Stimulated activated CD4-positive, alpha-beta T cell treated with anti-CD3 and anti-CD28 coated beads, Interleukin-2, amount 100 ng/mL, for 24 hours (primary cell): ENCODE results near the gene FAM20C.

Experiments
- DNase-seq, 2 donors: peaks; one replicate each; pipeline ENCODE4 v3.0.0-alpha.2; 2020

The FAM20C gene

DNA sequence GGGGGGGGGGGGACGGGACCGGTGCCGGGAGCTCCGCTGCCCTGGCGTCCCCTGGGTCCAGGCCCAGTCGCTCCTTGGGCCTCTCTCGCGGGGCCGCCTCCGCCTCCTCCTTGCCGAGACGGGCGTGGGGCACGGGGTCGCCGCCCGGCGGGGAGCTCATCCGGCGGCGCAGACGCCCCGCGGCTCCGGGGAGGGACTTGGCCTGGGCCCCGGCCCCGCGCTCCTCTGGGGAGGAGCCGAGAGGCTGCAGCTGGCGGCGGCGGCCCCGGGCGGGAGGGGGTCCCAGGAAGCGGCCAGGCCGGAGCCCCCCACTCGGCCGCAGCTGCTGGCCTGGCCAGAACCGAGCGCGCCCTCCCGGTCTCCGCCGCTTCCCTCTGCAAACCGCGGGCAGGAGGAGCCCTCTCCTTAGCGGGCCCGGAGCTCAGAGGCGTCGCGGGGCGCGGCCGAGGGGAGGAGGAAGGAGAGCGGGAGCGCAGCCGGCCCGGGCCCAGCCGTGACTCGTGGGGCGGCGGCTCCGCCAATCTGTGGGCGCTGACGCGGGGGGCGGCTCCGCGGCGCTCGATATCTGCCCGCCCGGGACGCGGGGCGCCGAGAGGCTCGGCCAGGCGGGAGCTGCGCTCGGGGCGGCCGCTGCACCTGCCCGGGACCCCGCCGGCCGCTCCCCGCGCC is at the start of gene FAM20C:
TSS of gene FAM20C (plus strand) at position 591 of the 669 bp plus-strand sequence. CDS start 629 bp downstream, outside the sequence.
- DNase-seq: peak; percentile 45 to 64

DNA sequence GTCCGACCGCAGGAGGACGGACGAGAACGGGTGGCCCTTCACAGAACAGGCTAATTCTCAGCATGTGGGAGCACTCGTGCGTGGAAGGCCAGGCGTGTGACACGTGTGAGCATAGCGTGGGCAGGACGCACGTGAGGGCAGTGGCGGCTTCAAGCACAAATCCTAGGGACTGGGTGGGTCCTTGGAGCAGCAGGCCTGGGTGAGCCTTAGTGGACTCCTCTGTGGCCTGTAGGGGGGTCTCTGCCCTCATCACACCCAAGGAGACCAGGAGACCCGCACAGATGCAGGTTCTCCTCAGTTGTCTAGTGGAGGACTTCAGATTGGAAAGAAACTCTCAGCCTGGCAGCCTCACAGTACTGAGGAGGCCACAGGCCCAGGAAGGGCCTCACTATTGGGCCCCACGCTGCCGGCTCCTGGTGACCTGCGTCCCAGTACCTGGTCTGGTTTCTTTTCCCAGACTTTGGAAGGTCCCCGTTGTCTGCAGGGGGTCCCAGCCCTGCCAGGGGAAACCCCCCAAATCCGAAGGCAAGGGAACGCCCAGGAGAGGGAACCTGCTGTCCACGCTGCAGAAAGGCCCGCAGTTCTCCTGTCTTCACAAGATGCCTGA is 49.1 kb upstream of the FAM20C start:
- DNase-seq: no peak

DNA sequence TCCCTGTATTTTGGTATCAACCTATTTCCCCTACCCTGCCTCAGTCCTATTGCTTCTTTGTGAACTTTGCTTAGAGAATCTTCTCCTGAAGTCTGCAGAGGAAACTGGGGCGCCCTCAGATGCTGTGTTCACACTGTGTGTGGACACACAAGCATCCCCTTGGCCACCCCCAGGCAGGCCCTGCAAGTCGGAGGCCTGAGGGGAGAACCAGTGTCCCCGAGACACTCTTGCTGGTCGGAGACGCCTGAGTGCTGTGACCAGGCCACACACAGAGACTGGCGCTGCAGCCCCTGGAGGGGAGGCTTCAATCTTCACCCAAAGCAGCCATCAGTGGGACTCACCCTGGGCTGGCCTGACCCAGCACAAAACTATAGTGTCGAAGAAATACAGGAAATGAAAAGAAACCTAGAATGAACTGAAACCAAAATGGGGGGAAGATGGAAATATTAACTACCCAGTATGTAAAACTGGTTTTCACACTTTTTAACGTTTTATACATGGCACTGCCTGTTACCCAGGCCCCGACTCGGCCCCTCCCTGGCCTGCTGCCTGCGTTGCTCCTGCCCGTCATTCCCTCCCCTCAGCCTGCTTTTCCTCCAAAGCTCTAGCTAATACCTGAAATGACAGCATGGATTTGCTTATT is 48.4 kb upstream of the FAM20C start:
- DNase-seq: no peak

GRCh38 chr7:144454-144826 is 47.9 kb upstream of the FAM20C start:
- no peak for DNase-seq

DNA sequence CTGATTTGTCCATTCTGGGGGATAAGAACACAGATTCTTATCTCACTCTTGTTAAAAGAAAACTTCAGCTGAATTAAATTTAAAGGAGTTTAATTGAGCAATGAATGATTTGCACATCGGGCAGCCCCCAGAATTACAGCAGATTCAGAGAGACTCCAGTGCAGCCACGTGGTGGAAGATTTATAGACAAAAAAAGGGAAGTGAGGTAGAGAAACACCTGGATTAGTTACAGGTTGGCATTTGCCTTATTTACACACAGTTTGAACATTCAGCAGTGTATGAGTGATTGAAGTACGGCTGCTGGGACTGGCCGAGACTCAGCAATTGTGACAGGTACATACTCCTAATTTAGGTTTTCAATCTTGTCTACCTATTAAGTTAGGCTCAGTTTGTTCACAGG is 46.5 kb upstream of the FAM20C start:
- DNase-seq: no peak

GRCh38 chr7:148543-148931 is 43.8 kb upstream of the FAM20C start:
- no peak for DNase-seq

DNA sequence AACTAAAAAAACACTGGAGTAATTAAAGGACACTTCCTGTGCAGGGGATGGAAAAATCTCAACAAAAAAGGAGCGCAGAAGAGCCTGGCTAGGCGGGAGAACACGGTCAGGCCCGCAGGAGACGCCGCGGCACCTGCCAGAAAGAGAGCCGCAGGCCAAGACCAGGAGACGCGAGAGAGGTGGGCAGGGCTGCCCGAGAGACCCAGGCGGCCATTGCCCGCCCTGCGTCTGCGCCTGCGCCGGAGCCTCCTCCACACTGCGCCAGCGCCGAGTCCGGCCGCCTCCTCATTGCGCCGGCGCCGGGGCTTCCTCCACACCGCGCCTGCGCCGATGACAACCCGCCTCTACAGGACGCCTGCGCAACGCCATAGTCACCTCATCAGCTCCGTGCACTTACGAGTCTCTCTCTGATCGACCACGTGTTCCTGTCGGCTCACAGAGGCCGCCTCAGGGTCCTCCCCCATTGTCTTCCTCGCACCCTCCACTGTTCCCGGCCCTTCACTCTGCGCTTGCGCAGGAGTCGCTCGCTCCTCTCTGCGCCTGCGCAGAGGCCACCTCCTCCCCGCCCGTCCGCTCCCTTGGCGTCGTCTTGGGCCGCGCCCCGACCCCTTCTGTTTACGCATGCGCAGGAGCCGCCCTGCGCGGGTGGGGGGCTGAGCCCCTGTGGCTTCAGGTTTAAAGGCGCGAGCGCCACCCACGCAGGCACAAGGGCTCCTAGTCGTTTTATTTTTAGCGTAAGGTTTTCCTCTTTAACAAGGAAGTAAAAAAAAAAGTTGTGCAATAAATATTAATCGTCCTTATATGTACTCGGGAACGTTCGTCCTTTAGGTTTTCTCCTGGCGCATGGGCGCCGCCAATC is 43.2 kb upstream of the FAM20C start:
- DNase-seq: peak; percentile 95 to 97

- peak; percentile 46 to 48 for DNase-seq
These were observed 42.4 kb upstream of the FAM20C start for GRCh38 chr7:149791-150636.

DNA sequence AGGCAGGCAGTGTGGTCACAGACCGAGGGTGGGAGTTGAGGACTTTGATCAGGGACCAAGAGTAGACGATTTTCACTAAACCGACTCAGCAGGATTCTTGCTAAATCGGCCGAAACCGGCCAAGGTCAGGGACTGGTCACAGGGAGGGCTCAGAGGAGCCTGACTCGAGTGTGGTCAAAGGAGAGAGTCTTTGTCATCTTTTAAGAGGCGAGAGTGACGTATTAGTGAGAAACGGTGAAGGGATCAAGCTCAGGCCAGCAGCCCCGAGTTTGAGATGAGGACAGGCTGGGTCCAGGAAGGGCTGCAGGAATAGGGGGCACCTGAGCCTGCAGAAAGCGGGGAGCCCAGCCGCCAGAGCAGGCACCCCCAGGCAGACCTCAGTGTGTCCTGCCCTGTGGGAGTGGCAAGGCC is 41.6 kb upstream of the FAM20C start:
- DNase-seq: no peak

DNA sequence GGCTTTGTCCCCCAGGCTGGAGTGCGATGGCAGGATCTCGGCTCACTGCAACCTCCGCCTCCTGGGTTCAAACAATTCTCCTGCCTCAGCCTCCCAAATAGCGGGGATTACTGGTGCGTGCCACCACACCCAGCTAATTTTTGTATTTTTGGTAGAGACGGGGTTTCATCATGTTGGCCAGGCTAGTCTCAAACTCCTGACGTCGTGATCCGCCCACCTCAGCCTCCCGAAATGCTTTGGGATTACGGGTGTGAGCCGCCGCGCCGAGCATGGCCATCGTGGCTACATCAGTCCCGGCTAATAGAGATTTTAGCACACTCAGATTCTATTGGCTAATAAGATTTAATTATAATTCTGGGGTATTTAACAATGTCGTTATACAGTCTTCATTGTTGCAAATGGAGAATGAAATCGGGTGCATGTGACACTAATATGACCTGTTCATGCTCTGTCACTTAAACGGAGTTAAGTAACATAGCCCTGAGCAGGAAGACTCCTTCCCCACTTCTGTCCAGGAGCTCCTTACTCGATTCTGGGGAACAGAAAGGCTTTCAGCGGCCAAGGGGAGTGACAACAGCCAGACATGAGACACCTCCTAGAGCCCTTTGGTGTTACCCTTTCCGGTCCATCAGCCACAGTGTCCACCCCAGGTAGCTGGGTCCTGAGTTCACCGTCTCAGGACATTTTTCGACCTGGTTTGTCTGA is 40.9 kb upstream of the FAM20C start:
- no peak for DNase-seq

GRCh38 chr7:152702-153391 is 39.5 kb upstream of the FAM20C start:
- DNase-seq: no peak

GRCh38 chr7:153604-154003 is 38.8 kb upstream of the FAM20C start:
- DNase-seq: no peak

DNA sequence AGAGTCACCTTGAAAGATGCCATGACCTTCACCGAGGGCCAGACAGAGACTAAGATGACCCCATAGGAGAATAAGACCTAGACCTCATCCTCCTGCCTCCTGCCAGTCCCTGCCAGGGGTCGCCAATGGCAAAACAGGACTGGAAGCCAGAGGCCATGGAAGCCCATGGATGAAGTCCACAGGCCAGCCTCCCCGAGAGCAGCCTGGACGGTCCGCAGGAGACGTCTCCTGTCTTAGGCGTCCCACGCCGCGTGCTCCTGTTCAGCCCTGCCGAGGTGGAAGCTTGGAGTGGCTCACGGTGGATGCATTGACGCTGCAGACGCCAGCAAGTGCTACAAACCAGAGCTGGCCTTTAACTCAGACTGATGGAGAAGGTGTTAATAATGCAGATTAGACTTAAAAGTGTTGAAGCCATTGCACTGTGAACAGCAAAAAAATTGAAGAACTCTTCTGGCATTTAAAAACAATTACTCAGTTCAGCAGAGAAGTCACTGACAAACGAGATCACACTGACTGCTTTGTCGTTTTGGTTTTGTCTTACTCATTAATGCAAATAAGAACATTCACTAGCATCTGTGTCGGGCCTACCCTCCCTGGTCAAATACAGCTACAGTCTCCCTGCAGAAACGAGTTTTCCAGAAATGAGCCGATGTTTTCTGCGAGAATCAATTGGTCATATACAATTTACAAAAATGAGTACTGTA is 38.1 kb upstream of the FAM20C start:
- DNase-seq: no peak

GRCh38 chr7:155469-155900 is 36.9 kb upstream of the FAM20C start:
- no peak for DNase-seq

- DNase-seq: no peak
These were observed 36.0 kb upstream of the FAM20C start for GRCh38 chr7:156111-157007.

DNA sequence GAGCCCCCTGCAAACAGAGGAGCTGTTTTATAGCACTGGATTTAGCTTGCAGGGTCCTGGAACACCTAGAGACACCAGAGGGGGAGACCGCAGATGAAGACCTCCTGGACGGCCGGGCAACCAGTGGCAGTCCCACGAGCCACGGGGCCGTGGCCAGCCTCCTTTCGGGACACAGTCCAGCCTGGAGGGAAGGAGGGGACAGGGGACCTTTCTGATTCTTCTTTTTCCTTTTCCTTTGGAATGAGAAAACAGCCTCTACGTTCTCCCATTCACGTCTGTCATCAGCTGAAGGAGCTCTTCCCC is 35.4 kb upstream of the FAM20C start:
- no peak for DNase-seq

- DNase-seq: no peak
These were observed 34.4 kb upstream of the FAM20C start for GRCh38 chr7:157771-158625.

DNA sequence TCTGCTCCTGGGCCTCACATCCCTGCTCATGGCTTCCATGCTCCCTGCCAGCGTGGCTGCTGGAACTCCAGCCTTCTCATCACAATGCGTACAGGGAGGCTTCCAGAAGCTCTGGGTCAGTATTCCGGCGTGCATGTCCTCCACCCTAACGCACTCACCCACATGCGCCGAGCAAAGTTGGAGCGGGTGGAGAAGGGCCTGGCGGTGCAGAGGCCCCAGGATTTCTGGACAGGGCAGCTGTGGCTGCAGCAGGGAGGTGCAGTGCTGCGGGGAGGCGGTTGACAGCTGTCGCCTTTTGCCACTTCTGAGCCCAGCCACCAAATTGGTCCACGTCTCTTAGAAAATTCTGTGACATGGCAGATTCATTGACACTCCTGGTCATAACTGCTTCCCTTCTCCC is 33.6 kb upstream of the FAM20C start:
- no peak for DNase-seq
